Embryonic facial prominence (tissue), 1 donor: Measurements from ENCODE around the gene SARDH.

Experiments used
- DNase-seq: peaks from one replicate; pipeline ENCODE4 v3.0.0-alpha.2; 2016; ENCODE audit errors: extremely low spot score

Gene SARDH

DNA sequence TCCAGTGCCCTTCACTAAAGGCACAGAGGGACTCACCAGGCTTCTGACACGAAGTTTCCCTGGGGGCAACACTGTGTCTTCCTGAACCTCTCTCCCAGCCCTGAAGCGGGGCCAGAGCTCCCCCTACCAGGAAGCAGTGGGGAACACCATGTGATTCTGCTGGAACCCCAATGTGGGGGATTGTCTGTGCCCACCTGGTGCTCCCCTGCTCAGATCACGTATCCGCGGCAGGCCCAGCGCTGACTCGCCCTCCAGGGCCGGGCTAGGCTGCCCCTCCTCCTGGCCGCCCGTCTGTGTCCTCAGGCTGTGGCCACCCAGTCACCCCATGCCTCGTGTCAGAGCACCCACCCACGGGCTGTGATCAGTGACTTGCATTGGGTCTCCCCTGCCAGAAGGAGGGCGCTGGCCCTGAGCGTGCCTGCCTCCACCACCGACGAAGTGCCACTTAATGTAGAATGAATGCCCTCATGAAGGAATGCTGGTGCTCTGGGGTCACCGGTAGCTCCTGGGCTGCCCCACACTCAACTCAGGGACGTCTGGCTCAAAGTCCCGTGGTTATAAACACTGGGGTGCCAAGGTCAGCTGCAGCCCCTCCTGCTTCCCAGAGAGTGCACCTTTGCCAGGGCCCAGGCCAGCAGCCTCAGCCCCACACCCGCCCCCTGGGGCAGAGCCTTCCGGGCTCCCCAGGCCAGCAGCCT, 22.1 kb downstream of the SARDH start:
- no peak for DNase-seq

DNA sequence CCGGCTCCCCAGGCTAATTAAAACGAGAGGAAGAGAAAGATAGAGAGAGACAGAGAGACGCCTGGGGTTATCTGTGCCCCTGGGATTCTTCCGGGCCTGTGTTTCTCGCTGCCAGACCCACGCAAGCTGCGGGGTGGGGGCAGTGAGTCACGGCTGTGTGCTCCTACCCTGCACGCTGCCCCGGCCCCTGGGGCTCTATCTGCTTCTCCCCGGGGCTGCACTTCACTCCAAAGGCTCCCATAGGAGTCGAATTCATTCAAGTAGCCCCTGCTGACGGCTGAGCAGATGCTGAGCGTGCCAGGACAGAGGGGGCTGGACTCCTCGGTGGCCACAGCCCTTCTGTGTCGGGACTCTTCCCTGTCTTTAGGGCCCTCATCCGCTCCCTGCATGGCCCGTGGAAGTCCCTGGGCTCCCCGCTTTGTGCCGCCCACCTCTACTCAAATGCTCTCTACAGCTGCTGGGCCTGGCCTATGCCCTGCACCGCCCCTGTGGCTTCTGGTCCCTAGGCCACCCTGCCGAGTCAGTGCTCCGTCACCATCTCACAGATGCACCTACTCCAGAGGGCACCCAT, 22.8 kb downstream of the SARDH start:
- no peak for DNase-seq

DNA sequence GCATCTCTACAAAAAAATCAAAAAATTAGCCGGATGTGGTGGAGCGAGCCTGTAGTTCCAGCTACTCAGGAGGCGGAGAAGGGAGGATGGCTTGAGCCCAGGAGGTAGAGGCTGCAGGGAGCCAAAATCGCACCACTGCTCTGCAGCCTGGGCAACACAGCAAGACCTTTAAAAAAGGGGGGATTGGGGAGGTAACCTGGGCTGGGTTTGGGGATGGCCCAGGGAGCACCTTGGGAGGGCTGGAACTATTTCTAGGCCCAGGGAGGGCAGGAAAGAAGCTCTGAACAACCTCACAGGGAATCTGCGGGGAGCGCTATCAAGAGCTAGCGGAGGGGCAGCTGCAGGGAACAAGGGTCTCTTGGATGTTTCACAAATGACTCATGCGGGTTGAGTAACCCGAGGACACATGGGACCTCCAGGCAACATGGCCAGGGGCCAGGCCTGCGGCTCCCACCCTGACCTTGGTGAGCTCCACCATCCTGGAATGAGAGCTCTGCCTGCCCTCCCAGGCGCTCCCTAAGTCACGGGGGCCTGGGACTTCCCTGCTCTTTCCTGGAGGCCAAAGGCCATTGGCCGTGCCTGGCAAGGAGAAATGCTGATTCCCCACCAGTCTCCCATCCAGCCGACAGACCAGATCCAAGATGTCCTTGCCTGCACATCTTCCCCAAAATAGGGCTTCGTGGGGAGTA, 23.4 kb downstream of the SARDH start:
- no peak for DNase-seq

DNA sequence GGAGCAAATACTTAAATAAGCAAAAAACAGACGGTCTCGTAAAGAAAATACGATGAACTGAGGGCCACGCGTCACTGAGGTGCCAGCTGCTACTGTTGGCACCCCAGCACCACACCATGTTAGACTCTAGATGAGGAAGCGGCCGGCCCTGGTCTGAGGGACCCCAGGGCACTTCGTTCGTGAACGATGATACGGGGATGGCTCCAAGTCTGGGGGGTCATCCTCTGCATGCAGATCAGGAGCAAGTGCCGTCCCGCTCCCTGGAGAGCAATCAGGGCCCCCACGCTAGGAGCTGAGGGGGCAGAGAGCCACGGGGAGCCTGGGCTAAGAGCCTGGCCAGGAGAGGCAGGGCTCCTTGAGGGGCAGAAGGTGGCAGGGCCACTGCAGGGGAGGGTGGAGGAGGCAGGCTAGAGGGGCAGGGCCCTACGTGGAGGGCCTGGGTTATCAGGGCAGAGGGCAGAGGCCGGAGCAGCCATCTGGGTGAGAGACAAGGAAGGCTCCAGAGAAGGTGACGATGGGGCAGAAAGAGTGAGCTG, 24.1 kb downstream of the SARDH start:
- DNase-seq = no peak

DNA sequence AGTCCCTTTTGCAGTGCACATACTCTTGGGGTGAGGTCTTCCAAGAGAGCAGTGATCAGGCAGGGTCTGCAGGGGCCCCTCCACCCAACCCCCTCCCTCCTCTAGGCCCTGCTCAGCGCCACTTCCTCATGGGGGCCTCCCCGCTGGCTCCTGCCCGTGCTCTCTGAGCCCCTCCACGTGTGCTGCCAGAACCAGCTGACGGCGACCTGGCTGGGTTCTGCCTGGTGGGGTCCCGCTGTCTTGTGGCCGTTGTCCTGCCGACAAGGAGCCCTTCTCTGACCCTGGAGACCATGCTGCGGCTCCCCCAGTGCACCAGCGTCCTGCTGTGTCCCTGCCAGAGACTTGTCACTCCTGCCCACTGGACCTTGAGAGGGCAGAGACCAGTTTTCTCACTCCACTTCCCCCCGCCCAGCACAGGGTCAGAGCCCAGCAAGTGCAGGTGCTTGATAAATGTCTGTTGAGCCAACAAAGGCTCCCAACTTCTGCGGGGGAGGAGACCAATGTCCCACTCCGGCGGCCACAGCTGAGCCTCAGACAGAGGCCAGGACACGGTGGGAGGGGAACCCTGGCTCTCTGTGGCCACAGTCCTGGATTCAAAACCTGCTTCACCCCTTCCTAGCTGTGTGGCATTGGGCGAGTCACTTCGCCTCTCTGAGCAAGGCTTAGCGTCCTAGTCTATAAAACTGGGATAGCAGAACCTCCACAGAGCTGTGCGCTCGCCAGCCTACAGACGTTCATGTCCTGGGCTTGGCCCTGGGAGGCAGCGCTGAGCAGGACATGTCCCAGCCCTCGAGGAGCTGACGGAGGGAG, 24.8 kb downstream of the SARDH start:
- no peak for DNase-seq

DNA sequence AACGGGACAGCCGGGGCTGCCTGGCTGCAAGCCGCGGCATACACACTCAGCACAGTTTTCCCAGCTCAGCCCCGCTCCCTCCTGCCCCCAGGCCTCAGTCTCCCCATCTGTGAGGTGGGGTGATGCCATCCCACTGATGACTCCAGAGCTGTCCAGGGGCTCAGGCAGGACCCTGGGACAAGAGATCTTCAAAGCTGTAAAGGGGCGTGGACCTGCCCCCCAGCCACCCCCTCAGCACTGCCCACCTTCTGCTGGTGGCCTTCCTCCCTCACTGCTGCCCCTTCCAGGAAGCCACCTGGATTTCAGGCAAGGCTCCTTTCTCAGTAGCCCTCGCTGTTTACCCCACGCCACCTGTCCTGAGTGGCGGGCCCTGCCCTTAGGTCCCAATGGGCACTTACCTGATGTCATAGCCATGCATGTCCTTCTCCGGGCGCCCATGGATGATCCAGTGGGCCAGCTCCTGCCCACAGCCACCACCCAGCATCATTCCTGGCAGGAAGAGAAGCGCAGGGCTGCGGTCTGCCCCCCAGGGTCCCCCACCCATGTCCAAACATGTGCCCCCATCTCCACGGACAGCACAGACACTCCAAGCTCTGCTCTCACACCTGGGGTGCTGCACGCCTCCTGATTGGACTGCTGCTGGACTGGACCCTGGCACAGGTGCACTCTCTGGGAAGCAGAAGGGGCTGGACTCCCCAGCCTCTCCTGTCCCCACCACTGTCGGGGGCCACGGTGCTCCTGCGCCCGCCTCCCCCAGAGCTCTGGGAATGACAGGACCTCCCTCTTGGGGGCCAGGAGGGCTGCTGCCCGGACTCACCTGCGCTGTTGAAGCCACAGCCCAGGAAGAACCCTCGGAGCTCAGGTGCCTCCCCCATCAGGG, 25.7 kb downstream of the SARDH start:
- DNase-seq = no peak

DNA sequence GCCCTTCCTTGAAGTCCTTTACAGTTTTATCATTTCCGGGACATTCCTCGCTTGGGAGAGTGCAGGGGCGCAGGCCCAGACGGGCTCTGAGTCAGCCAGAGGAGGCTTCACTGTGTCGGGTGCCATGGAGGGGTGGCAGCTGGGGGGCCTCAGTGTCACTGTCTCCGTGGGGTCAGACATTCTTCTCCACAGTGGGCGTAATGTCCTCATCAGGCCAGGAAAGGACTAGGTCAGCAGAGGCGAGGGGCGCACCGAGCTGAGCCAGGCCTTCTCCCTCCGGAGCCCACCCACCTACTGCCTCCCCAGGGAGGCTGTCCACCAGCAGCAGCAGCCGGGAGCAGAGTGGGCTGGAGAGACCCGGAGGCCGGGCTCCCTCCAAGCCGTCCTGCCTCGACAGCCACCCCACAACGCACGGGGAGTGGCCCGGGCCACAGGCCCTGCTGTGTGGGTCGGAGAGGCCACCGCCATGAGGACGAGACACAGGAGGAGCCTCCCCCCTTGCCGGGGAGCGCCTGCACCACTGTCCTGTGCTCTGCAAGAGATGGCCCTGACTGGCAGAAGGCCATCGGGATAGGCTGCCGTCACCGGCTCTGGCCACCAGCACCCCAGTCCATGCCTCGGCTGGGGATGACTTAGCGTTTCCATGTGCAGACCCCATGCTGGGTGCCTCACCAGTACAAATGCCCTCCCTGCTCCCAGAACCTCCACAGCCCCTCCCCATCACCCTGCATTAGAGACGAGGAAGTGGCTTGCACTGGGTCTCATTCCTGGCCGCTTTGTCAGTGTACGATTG, 26.5 kb downstream of the SARDH start:
- DNase-seq = no peak

DNA sequence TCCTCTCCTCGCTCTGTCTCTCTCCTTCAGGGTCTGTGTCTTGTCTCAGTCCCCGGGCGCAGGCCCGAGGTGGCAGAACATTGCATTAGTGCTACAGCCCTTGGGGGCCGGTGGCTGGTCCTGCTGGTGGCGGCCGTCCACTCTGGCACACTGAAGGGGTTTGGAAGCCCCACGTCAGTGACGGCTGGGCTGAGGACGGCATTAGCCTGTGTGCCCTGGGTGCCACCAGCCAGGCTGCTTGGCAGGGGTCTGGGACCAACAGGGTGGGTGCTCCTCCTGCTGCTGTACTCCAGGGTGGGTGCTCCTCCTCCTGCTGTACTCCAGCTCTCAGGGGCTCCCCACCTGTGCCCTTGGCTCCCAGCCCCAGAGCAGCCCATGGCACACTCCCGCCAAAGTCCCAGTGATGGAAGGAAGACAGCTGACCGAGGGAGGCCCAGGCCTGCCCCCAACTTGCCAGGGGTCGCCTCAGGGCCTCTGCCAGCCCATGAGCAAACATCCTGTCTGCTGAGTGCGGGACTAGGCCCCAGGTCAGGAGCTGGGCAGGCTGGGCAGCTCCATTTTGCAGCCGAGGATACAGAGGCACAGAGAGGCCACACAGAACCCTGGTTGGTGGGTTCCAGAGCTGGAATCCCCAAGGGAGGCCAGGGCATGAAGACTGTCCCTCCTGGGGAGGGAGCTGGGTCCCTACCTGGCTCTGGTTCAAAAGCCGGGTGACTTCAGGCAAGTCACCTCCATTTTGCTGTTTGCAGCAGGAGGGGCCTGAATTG, 27.3 kb downstream of the SARDH start:
- DNase-seq = no peak

DNA sequence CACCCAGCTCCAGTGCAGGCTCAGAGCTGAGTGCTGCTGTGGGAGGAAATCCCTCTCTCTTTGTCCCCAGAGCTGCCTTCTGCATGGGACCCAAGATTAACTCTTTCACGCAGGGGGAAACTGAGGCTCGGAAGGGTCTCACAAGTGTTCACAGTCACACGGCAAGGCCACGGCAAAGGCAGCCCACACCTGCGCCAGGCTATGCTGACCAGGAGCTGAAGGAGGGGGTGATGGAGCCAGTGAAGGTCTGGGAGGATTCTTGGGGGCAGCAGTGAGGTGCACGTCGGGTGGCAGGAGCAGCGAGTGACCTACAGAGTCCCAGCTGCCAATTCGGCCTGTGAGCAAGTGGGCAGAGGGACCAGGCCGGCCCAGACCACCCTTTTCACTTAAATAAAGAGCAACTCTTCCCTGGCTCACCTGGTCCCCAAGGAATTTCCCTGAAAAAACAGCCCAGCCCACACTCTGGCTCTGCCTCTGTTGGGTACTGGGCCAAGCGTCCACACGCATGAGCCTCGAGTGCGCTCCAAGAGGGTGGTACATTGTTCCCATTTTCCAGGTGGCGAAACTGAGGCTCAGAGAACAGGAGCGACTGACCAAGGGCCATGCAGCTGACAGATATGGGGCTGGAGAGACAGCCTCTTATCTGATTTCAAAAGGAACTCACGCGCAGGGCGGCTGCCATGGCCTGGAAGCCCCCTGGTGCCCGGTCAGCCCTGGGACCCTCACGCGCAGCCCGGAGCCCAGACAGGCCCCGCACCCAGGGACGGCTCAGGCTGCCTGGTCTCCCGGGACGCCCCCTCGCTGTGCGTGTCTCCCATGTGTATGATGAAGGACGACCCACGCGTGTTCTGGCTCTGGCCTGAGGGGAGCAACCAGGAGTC, 28.2 kb downstream of the SARDH start:
- DNase-seq = no peak

DNA sequence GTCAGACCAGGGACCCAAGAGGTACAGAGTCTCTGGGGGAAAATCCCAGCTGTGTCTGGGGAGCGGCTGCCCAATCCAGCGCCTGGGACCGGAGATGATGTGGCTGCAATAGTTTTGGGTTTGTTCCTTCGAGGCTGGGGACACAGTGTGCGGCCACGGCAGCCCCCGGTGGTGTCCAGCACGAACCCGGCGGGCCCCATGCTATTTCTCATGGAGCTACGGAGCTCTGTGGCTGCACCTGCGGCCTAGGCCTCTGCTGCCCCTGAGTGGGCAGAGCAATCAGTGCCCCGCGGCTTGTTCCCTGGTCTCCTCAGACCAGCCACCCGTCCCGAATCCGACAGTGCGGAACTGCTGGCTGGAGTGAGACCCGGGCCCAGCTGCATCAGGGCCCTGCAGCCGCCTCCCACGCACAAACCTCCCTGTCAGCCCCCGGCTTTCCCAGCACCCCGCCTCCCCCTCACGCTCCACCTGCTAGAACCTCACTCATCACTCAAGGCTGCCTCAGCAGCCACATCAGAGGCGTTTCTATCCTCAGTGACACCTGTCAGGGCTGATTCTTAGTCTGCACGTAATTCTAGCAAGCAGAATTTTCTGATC, 29.0 kb downstream of the SARDH start:
- no peak for DNase-seq

DNA sequence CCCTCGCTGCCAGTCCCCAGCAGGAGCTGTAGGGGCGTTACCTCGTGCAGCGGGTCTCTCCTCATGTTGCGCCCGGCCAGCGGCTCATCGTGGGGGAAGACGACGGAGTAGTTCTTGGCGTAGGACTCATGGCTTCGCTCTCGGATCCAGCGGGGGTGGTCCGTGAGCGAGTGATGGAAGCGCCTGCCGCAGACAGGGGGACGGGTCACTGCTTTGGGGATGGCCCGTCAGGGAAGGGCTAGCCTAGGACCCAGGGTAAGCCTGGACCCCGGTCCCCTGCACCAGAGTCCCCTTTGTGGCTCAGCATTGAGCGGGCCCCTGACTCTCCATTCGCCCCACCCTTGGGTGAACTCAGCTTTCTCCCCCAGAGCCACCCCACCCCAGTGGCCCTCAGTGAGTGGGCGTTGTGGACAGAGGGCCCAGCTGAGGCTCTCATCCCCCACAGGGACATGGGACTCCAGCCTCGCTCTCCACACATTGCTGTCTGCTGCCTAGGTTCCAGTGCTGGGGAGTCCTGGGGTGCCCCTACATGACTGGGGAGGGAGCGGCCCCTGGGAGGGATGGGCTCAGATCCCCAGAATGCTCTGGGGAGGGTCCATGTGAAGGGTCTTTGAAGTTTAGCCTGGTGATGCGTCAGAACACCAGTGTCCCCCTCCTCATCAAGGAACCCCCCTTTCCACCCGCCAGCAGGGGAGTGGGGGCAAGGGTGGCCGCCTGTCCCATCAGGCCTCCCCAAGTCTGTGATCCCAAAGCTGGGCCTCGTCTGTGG, 29.7 kb downstream of the SARDH start:
- DNase-seq = no peak

DNA sequence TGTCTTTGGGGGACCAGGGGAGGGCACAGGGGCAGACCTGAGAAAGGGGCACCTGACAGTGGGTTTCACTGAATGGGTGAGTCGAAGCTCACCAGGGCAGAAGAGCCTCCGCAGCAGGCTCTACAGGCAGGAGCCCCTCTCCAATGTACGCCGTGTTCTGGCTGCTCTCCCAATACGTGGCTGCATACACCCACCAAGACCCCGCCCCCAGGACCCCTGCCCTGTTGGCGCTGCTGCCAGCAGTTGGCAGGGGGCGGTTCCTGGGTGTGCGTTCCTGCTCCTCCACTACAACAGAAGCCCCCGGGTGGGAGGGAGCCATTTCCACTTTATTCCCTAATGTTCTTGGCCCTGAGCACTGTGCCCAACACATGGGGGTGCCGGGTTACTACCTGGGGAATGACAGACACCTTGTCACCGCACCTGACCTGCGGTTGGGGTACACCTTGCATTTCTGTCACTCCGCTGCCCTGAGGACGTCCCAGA, 30.3 kb downstream of the SARDH start:
- DNase-seq = no peak

DNA sequence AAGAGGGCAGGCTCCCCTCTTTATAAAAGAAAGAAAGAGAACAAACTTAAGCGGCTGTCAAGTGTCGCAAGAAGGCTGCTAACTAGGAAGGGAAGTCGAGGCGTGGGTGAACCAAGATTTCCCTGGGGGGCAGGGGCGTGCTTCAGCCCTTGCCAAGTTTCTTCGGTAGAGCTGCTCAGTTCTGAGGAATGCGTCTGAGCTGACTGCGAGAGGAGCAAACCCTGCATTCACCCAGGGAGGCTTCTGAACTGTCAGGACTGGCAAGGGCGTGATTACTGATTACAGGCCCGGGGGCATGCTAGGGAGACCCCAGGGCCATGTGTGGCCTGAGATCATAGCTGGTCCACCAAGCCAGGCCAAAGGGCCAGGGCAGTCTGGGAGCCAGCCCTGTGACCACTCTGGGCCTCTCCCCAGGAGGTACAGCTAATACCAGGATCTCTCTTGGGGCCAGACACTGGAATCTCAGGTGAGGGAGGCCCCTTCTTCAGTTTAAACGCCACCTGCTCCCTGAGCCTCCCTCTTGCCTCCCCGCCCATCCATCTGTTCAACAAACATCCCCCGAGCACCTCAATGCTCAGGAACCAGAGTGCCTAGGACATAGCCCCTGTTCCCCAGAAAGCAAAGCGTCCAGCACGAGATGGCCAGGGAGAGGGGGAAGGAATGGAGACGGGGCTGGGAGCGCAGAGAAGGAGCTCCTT, 30.9 kb downstream of the SARDH start:
- DNase-seq = no peak

DNA sequence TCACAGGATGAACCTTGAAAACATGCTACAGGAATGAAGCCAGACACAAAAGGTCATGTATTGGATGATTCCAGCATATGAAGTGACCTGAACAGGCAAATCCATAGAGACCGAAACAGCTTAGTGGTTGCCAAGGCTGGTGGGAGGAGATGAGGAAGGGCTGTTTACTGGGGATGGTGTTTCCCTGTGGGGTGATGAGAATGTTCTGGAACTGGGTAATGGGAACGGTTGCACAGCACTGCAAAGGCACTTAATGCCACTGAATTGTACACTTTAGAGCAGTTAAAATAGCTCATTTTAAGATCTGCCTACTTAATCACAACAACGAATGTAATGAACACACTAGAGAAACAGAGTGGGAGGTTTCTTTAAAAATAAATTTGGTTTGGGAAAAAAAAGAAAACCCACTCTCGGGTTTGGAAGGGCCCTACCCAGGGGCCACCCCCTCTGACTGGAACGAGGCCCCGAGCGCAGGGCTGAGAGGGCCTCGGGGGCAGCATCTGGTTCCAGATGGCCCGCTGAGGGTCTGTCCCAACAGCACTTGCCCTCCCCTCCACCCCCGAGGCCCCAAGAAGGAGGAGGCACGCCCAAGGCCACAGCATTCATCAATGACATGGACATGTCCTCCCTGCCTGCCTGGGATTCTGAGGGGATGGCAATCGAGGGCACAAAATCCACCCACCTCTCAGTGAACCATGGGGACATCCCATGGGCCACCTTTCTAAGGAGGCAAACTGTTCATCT, 31.7 kb downstream of the SARDH start:
- no peak for DNase-seq

DNA sequence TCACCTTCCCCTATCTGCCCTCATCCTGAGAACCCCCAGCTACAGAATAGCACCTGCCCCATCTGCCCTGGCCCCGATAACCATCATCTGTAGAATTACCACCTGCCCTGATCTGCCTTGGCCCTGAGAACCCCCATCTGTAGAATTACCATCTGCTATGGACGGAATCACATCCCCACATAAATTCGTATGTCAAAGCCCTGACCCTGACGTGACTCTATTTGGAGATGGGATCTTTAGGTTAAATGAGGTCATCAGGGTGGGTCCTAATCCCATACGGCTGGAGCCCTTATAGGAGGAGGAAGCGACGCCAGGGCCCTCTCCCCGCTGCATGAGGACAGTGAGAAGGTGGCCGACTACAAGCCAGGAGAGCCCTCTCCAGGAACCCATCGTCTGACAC, 32.6 kb downstream of the SARDH start:
- DNase-seq = no peak

DNA sequence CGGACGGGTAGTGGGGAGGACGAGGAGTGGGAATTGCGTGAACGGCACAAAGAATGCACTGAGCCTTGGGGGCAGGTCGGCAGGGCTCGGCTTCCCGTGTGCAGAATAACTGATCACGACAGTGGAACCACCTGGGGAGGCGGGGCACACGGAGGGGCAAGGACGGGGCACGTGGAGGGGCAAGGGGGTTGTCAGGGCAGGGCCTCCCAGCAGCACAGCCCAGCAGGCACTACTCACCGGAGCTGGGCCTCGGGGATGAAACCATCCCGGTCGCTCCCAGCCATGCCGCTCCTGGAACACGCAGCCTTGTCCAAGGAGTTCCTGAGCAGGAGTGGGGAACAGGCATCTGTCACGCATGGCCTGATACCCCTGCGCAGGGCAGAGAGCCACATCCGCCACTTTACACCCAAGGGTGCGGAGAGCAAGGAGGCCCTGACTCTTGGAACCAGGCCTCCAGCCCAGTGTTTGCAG, 33.4 kb downstream of the SARDH start:
- no peak for DNase-seq
